Hindlimb muscle (tissue), 1 donor: Measurements from ENCODE around the gene KCNA1. TPM values are rescaled to one million over a fixed set of nuclear protein-coding genes. Genes with fewer than 3 reads are reported as not detected.

Experiments
- DNase-seq: peaks from one replicate; pipeline ENCODE4 v3.0.0-alpha.2; 2013
- polyA plus RNA-seq: library from polyadenylated mRNA; unstranded; fragments of 120-200 nt; gene quantifications from one replicate; pipeline ENCODE4 v1.2.1, GENCODE V29; 2013; ENCODE audit not compliant: insufficient read length

The KCNA1 gene
- polyA plus RNA-seq, 1 donor, result 0.10 TPM

DNA sequence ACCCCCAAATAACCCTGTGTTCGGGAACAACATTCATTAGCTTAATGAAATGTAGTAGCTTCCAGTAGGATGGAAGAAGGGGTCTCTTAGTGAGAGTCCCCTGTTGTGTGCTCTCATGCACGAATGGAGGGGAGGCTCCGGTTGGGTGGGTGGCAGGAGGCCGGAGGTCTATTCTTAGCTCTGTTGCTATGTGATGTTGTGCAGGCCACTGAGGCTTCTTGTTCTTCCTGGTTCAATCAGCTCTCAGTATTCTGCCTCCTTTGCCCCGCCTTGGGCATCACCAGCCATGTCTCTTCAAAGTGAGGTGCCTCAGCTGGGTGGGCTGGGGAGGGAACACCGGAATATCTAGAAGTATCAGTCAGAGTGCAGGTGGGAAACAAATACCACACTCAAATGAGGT lies 50.8 kb downstream of the KCNA1 start:
- no peak for DNase-seq

DNA sequence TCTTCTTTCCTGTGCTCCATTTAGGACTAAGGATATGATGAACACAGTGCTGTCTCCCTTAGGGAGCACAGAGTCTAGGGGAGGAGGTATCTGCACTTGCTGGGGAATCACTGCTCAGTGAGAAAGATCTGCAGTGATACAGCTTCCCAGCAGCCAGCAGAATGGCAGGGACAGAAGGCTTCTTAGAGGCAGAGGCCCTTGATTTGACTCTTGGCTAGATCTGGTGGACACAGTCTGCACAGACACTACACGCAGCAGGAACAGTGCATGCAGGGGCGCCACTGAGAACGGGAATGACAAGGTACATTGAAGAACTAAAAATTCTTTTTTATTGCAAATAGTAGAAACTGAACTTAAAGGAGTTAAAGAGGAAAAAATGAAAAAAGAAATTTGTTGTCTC lies 51.6 kb downstream of the KCNA1 start:
- no peak for DNase-seq

DNA sequence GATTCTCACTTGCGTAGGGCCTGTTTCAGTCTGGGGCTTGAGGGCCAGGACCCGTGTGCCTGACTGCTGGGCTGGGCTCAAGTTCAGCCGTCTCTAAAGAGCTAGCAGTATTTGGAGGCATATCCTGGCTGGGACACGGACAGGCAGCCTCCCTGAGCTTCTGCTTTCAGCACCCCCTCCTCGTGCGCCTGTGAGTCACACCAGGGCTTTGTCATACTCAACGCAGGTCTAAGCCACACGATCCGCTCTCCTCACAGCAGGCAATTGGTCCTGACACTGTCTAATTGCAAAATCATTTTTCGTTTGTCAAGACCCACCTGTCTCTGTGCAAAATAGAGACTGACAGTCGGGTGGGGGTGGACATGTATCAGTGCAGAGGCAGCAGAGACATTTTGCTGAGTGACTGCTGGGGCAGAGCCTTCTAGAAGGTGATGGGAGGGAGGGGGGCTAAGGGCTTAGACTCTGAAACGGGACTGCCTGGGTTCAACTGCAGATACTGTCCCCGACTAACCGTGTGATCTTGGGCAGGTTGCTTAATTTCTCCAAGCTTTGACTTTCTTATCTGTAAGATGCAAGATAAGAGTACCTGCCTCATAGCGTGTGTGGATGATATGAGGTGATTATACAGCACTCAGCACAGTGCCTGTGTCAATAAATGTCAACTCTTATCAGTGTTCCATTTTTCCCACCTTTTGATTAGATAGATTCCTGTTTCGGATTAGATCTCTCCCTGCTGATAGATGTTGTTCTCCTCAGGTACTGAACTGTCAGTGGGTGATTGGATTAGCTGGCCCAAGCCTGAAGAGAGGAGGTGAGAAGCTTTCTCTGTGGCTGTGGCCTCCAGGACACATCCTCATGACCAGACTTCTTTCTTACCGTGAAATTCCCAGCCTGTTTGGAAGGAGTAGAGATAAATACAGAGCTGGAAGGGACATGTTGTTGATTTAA lies 53.1 kb downstream of the KCNA1 start:
- DNase-seq, result no peak

Other genes with a start within 250 kb of the KCNA1 start
- gene GALNT8, start 189.5 kb upstream of the KCNA1 start, polyA plus RNA-seq, result 4.4 TPM
- 2.5 TPM for gene KCNA5, start 134.0 kb downstream of the KCNA1 start, polyA plus RNA-seq